Cardiac muscle cell (in vitro differentiated cells and primary cell): ENCODE data around the gene UMAD1. TPM values are rescaled to one million over a fixed set of nuclear protein-coding genes. Genes with fewer than 3 reads are reported as not detected.
"Not testable (repeated sequence)": the region's sequence is repeated elsewhere in the genome, so short reads cannot be mapped to it uniquely, and the experiment has no call there.

Experiments
- DNase-seq, 2 donors: peaks; one replicate each; pipeline versions ENCODE4 v3.0.0 to v3.0.0-alpha.2; 2010 to 2017; ENCODE audit warnings: low read depth in 1 of 2, low spot score in 1 of 2
- H3K27ac ChIP-seq: fragments of 200-600 bp; sonication (generic); 2 replicates; pipeline ENCODE4 v1.5.1; 2016
- H3K27me3 ChIP-seq: fragments of 200-600 bp; sonication (generic); 2 replicates; pipeline ENCODE4 v1.6.0; 2016; ENCODE audit warnings: control low read depth
- H3K36me3 ChIP-seq: fragments of 200-600 bp; sonication (generic); 2 replicates; pipeline ENCODE4 v1.5.1; 2016; ENCODE audit warnings: control low read depth
- H3K4me1 ChIP-seq: fragments of 200-600 bp; sonication (generic); 2 replicates; pipeline ENCODE4 v1.8.1; 2017; ENCODE audit warnings: low read depth, mild to moderate bottlenecking, mixed run types
- H3K4me3 ChIP-seq: fragments of 200-600 bp; sonication (generic); 2 replicates; pipeline ENCODE4 v1.5.1; 2016; ENCODE audit warnings: mild to moderate bottlenecking
- H3K9me3 ChIP-seq: fragments of 200-600 bp; sonication (generic); 2 replicates; pipeline ENCODE4 v1.5.1; 2017; ENCODE audit warnings: low read depth, mild to moderate bottlenecking, control low read depth
- CTCF ChIP-seq: IDR thresholded peaks from 2 replicates; pipeline ENCODE4 v1.5.1; 2012; ENCODE audit warnings: low read depth, mild to moderate bottlenecking, low read length
- polyA plus RNA-seq: library from polyadenylated mRNA; unstranded; fragments of >200 nt; fragmentation: Nextera tagmentation; extraction: Ambion mirVana; gene quantifications from 2 replicates; pipeline ENCODE4 v1.2.1, GENCODE V29; 2016
- total RNA-seq: library from RNA; depleted of rRNA; stranded (reverse); fragments of >200 nt; gene quantifications from 2 replicates; pipeline ENCODE4 v1.2.3, GENCODE V29; 2016

UMAD1 gene
- total and polyA plus RNA-seq, 2 experiments from 2014 or later = 8.2 to 12.9 TPM

- no peak overlapping the region for H3K4me3 ChIP-seq
- H3K9me3 ChIP-seq = no peaks in the 10 kb centered on the region
- H3K36me3 ChIP-seq = no peaks in the 10 kb centered on the region
- TF ChIP-seq CTCF = no peak
- DNase-seq = no peak
- no peak overlapping the region for H3K27ac ChIP-seq
- H3K4me1 ChIP-seq = peaks cover 2% of the 10 kb centered on the region
- no peaks in the 10 kb centered on the region for H3K27me3 ChIP-seq
These were observed 176.4 kb downstream of the UMAD1 start for GRCh38 chr7:7816816-7817536.

- Histone ChIP-seq H3K4me1 (peaks cover 2% of the 10 kb centered on the region), H3K27me3 (no peaks in the 10 kb centered on the region), H3K4me3 (no peak overlapping the region), H3K9me3 (no peaks in the 10 kb centered on the region), H3K27ac (no peak overlapping the region), H3K36me3 (no peaks in the 10 kb centered on the region)
- TF ChIP-seq CTCF = no peak
- DNase-seq = no peak
These were observed 177.2 kb downstream of the UMAD1 start for GRCh38 chr7:7817748-7818147.

GRCh38 chr7:7818179-7818578 is 177.6 kb downstream of the UMAD1 start:
- H3K36me3 ChIP-seq, H3K27me3 ChIP-seq, H3K4me3 ChIP-seq, H3K27ac ChIP-seq, H3K9me3 ChIP-seq, DNase-seq, H3K4me1 ChIP-seq: not testable (repeated sequence)

GRCh38 chr7:7819442-7820247 is 179.1 kb downstream of the UMAD1 start:
- Histone ChIP-seq H3K27me3 (no peaks in the 10 kb centered on the region), H3K36me3 (no peaks in the 10 kb centered on the region)
- TF ChIP-seq CTCF = no peak

GRCh38 chr7:7820409-7820808 is 179.9 kb downstream of the UMAD1 start:
- no peak for DNase-seq
- Histone ChIP-seq H3K27ac (no peak overlapping the region), H3K27me3 (no peaks in the 10 kb centered on the region), H3K4me1 (peaks cover 2% of the 10 kb centered on the region), H3K9me3 (no peaks in the 10 kb centered on the region), H3K36me3 (no peaks in the 10 kb centered on the region), H3K4me3 (no peak overlapping the region)
- no peak for TF ChIP-seq CTCF

More at GRCh38 chr7:7819442-7820247, 179.1 kb downstream of the UMAD1 start:
- no peak overlapping the region for H3K27ac ChIP-seq
- H3K4me3 ChIP-seq = no peak overlapping the region
- DNase-seq = no peak
- peaks cover 2% of the 10 kb centered on the region for H3K4me1 ChIP-seq
- no peaks in the 10 kb centered on the region for H3K9me3 ChIP-seq

GRCh38 chr7:7820939-7821338 is 180.4 kb downstream of the UMAD1 start:
- no peak for TF ChIP-seq CTCF
- H3K36me3 ChIP-seq = no peaks in the 10 kb centered on the region
- no peak overlapping the region for H3K4me3 ChIP-seq
- no peaks in the 10 kb centered on the region for H3K27me3 ChIP-seq
- peaks cover 1% of the 10 kb centered on the region for H3K4me1 ChIP-seq
- H3K27ac ChIP-seq = no peak overlapping the region
- no peaks in the 10 kb centered on the region for H3K9me3 ChIP-seq
- no peak for DNase-seq
